Neutrophil (primary cell): ENCODE measurements around the gene MYH15.

ENCODE experiments used
- H3K27ac ChIP-seq: fragments of 200-600 bp; sonication (generic); 2 replicates; pipeline ENCODE4 v1.5.1; 2016; ENCODE audit warnings: mild to moderate bottlenecking, moderate library complexity
- H3K27me3 ChIP-seq: fragments of 200-600 bp; sonication (generic); 2 replicates; pipeline ENCODE4 v1.6.0; 2016; ENCODE audit warnings: mild to moderate bottlenecking
- H3K36me3 ChIP-seq: fragments of 200-600 bp; sonication (generic); 2 replicates; pipeline ENCODE4 v1.5.1; 2017
- H3K4me1 ChIP-seq, 2 experiments: fragments of 200-600 bp in 1 of 2; sonication (generic) in 1 of 2; 1 replicate in 1 of 2; 2 replicates in 1 of 2; pipeline versions ENCODE4 v1.5.1 to v1.6.1; 2013 to 2016; ENCODE audit warnings: low read depth in 1 of 2, low read length in 1 of 2, mild to moderate bottlenecking in 1 of 2, moderate library complexity in 1 of 2; ENCODE audit not compliant: control insufficient read depth in 1 of 2, insufficient read depth in 1 of 2
- H3K4me3 ChIP-seq, 2 experiments: fragments of 200-600 bp in 1 of 2; sonication (generic) in 1 of 2; 1 replicate in 1 of 2; 2 replicates in 1 of 2; pipeline ENCODE4 v1.5.1; 2013 to 2016; ENCODE audit warnings: low read depth in 1 of 2, low read length in 1 of 2, mild to moderate bottlenecking in 1 of 2, moderate library complexity in 1 of 2
- H3K9me3 ChIP-seq: fragments of 200-600 bp; sonication (generic); 2 replicates; pipeline ENCODE4 v1.5.1; 2016
- TF ChIP-seq, protein P1 (sequence below): fragments of 200-600 bp; sonication (generic); IDR thresholded peaks from 2 replicates; pipeline ENCODE4 v1.5.1; 2016; ENCODE audit warnings: antibody characterized with exemption

Gene MYH15

DNA sequence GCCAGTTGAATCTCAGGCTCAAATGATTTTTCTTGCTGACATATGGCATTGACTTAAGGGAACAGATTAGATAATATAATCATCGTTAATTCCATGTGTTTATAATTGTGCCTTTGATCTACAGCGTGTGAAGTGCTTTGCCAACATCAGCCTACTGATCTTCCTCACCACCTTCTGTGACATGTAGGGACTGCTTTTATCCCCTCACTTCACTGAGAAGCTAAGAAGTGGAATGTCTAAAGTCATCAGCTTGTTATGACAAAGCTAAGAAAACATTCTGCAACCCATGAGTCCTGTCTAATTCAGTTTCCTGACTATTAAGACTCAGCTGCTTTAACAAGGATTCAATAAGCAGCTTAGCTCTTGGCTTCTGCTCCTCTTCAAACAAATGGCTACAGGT is 106.0 kb downstream of the MYH15 start:
- no peaks in the 10 kb centered on the region for H3K36me3 ChIP-seq
- peaks cover 0 to 9% of the 10 kb centered on the region in 2 experiments for H3K4me1 ChIP-seq
- no peaks in the 10 kb centered on the region for H3K27me3 ChIP-seq
- H3K4me3 ChIP-seq, result no peak overlapping the region
- no peaks in the 10 kb centered on the region for H3K9me3 ChIP-seq
- TF ChIP-seq, protein P1, sequence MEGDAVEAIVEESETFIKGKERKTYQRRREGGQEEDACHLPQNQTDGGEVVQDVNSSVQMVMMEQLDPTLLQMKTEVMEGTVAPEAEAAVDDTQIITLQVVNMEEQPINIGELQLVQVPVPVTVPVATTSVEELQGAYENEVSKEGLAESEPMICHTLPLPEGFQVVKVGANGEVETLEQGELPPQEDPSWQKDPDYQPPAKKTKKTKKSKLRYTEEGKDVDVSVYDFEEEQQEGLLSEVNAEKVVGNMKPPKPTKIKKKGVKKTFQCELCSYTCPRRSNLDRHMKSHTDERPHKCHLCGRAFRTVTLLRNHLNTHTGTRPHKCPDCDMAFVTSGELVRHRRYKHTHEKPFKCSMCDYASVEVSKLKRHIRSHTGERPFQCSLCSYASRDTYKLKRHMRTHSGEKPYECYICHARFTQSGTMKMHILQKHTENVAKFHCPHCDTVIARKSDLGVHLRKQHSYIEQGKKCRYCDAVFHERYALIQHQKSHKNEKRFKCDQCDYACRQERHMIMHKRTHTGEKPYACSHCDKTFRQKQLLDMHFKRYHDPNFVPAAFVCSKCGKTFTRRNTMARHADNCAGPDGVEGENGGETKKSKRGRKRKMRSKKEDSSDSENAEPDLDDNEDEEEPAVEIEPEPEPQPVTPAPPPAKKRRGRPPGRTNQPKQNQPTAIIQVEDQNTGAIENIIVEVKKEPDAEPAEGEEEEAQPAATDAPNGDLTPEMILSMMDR, result no peak
- no peak overlapping the region for H3K27ac ChIP-seq

DNA sequence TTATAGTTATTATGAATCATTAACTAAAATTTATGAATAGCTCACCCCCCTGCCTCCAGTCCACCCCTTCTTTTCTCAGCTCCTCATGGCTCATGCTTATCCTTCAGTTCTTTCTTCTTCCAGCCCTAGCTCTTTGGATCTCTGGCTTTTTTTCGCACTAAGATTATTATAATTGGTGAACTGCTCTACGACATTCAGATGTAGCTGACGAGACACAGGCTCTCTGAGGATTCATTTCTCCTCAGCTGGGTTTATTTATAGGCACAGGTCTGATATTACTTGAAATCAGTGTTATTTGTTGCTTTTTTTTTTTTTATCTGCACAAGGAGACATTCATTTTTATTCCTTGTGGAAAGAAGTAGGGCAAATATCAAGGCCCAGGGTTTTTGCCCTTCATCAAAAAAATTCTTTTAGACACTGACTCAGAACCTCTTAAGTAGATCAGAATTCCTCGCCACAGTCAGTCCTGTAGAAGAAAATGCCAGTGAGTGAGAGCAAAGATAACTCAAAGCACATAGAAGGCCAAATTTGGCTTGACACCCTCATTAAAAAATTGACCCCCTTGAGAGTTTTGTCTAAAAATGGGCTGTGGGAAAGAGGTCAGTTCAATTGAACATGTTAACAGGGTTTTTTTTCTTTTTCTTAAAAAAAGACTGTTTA is 106.6 kb downstream of the MYH15 start:
- no peak overlapping the region for H3K27ac ChIP-seq
- H3K4me3 ChIP-seq, result no peak overlapping the region
- no peaks in the 10 kb centered on the region for H3K36me3 ChIP-seq
- TF ChIP-seq, protein P1, result no peak
- peaks cover 0 to 9% of the 10 kb centered on the region in 2 experiments for H3K4me1 ChIP-seq
- H3K27me3 ChIP-seq, result no peaks in the 10 kb centered on the region
- H3K9me3 ChIP-seq, result no peaks in the 10 kb centered on the region

DNA sequence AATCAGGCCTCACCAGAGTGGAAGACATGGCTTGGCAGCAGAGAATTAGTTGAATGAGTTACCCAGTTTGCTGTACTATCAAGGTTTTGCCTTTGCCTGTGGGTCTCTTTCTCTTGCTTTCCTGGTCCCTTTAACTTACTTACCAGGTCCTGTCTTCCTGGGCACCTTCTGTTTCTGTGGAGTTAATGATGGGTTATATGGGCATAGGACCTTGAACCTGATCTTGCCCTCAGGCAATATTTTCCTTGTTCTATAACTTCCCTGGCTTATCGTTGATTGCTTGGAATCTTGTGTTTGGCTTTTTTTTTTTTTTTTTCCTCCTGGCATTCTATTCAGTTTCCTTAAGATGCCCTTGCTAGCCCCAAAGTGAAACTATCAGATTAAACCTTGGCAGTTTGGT is 107.2 kb downstream of the MYH15 start:
- TF ChIP-seq, protein P1, result no peak
- H3K9me3 ChIP-seq, result no peaks in the 10 kb centered on the region
- H3K27me3 ChIP-seq, result no peaks in the 10 kb centered on the region
- H3K4me1 ChIP-seq, result peaks cover 0 to 9% of the 10 kb centered on the region in 2 experiments
- H3K36me3 ChIP-seq, result no peaks in the 10 kb centered on the region
- no peak overlapping the region for H3K4me3 ChIP-seq
- H3K27ac ChIP-seq, result no peak overlapping the region

DNA sequence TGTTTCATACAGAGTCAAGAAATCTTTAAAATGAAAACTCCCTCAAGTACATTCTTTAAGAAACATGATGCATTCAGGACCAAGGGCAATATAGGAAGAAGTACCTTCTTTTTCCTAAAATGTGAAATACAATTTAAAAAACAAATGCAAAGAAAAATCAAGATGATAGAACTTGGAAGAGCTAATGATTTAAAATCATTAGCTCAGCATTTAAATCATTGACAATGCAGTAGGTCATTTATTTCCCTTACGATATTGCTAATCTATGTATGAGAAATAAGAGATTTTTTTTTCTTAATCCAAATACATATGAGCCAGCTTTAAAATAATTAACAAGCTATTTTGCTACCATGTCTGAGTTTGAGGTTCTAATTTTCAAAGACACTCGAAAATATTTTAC is 108.6 kb downstream of the MYH15 start:
- no peaks in the 10 kb centered on the region for H3K27me3 ChIP-seq
- no peaks in the 10 kb centered on the region for H3K9me3 ChIP-seq
- H3K4me1 ChIP-seq, result peaks cover 0 to 9% of the 10 kb centered on the region in 2 experiments
- no peak overlapping the region for H3K27ac ChIP-seq
- TF ChIP-seq, protein P1, result no peak
- no peaks in the 10 kb centered on the region for H3K36me3 ChIP-seq
- no peak overlapping the region for H3K4me3 ChIP-seq

DNA sequence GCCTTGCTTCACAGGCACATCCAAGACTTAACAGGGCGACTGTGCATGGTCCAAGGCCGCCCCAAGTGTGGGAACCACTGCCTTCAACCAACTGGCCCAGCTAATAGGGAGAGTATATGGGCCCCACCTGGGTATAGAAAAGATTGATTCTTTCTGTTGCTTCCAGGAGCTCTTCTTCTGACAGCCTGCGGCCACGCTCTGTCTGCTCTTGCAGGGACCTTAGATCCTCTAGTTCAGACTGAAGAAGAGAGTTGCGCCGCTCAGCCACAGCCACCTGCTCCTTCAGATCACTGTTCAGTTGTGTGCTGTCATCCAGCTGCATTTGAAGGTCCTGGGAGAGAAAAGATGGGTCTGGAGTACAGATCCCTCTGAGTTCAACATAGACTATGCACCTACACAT is 111.9 kb downstream of the MYH15 start:
- Histone ChIP-seq H3K27ac (no peak overlapping the region), H3K36me3 (no peaks in the 10 kb centered on the region), H3K4me3 (no peak overlapping the region), H3K27me3 (no peaks in the 10 kb centered on the region), H3K4me1 (peaks cover 0 to 9% of the 10 kb centered on the region in 2 experiments), H3K9me3 (no peaks in the 10 kb centered on the region)
- TF ChIP-seq, protein P1, result no peak
